NCI-H2196 (cell line): ENCODE measurements around the gene HPCAL1.

Experiments
- DNase-seq: peaks from one replicate; lab custom pipeline; 2025; ENCODE audit not compliant: unreplicated experiment; lab: John Stamatoyannopoulos, UW

HPCAL1 gene

GRCh38 chr2:10368491-10369231 lies 66.0 kb downstream of the HPCAL1 start:
- DNase-seq = no peak

- no peak for DNase-seq
Measured at GRCh38 chr2:10369269-10370255, 66.9 kb downstream of the HPCAL1 start.

DNA sequence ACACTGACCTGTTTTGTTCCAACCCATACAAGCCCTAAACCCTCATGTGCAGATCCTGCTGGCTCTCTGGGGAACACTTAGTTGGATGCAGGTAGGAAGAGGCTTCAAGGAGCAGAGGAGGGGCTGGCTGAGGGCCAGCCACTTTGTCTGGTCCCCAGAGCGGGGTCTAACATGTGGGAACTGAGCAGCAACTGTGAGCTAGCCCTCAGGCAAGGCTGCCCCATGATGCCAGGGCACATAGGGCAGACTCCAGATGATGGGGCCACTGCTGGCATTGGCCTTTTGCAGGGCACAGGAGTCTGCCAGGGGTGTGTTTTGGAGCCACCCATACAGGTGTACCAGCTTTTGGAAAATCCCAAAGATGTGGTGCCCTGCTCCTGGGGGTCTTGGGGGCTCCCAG lies 67.7 kb downstream of the HPCAL1 start:
- DNase-seq = no peak

GRCh38 chr2:10370895-10371294 lies 68.2 kb downstream of the HPCAL1 start:
- DNase-seq = no peak

DNA sequence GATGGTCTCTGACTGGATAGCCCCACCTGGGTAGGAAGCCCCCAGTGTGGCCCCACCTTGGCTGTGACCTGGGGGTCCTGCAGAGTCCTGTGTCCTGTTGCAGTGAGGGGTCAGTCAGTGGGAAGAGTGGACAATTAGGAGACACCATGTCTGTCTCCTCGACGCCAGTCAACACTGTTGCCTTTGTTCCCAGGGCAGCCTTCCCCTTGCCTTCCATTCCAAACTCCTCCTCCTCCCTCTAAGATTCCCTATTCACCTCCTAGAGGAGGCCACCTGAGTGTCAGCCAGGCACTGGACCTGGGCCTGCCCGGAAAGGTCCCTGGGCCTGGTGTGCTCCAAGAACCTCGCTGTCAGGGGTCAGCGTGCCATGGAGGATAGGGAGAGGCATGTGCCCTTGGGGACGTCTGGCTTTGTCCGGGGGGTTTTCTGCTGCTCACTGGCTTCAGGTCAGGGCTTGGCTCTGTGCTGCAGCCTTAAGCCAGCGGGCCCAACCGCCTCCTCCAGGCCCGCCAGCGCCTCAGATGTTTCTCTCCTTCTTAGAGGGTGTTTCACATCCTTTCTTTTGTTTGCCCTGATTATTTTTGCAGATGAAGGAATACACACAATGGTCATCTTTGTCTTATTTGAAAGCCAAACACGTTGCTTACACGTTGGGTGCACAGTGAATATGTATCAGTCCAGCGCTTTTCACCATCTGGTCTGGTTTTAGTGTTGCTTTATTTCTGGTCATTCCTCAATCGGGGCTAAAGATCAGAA lies 68.9 kb downstream of the HPCAL1 start:
- no peak for DNase-seq

DNA sequence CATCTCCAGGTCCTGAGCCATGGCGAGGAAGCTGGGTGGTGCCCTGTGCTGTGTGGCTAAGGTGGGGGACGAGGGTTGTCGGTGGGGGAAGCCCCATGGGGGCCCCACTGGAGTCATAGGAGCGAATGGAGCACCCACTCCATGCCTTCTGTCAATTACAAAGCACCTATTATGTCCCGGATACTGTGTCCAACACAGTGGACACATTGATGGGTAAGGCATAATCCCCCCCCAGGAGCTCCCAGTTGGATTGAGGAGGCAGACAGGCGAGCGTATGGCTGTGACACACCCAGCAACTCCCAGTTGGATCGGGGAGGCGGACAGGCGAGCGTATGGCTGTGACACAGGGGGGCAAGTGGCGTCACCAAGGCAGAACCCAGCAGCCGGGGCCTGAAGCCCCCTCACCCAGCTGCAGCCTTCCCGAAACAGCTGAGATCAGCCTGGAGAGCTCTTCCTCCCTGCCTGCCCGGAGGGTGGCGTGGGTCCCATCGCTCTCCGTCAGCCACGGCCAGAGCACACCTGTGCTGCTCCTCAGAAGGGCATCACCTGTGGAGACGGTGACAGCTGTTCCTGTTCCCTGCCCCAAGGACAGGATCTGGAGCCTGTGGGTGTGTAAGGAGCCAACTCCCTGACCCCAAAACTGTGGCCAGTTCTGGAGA lies 69.6 kb downstream of the HPCAL1 start:
- no peak for DNase-seq

DNA sequence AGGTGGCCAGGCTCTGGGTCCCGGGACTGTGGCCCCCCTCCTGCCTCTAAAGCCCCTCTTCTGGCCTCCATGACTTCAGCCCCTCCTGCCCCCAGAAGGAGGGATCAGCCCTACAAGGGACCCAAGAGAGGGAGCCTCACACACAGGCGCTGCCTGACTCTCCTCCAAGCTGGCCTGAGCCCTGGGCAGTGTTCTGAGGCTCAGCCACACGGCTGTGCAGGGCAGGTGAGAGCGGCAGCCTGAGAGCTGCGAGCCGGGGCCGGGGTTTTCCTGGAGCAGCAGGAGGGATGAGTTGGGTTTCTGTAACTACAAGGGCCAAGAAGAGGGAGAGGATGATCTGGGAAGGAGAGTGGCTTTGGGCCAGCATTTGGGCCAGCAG lies 70.1 kb downstream of the HPCAL1 start:
- no peak for DNase-seq

GRCh38 chr2:10373931-10374330 lies 71.2 kb downstream of the HPCAL1 start:
- no peak for DNase-seq

- DNase-seq = no peak
Measured at GRCh38 chr2:10374362-10374943, 71.7 kb downstream of the HPCAL1 start.

DNA sequence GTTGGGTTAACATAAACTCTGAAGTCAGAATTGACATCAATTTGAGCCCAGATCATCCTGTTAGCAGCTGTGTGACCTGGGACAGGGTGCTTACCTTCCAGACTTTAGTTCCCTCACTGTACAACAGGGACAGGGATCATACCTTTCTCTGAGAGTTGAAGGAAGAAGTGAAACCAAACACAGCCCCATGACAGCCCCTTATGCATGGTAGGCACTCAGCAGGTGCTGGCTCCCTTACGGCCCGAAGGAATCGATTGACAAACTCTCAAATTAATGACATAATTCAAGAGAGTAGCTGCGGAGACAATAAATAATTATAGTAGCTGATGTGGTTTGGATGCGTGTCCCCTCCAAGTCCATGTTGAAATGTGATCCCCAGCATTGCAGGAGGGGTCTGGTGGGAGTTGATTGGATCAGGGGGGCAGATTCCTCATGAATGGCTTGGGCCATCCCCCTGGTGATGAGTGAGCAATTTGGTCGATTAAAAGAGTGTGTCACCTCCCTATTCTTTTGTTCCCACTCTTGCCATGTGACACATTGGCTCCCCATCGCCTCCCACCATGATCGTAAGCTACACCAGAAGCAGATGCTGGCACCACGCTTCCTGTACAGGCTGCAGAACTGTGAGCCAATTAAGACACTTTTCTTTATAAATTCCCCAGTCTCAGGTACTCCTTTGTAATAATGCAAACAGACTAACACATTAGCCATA lies 73.0 kb downstream of the HPCAL1 start:
- DNase-seq = no peak

DNA sequence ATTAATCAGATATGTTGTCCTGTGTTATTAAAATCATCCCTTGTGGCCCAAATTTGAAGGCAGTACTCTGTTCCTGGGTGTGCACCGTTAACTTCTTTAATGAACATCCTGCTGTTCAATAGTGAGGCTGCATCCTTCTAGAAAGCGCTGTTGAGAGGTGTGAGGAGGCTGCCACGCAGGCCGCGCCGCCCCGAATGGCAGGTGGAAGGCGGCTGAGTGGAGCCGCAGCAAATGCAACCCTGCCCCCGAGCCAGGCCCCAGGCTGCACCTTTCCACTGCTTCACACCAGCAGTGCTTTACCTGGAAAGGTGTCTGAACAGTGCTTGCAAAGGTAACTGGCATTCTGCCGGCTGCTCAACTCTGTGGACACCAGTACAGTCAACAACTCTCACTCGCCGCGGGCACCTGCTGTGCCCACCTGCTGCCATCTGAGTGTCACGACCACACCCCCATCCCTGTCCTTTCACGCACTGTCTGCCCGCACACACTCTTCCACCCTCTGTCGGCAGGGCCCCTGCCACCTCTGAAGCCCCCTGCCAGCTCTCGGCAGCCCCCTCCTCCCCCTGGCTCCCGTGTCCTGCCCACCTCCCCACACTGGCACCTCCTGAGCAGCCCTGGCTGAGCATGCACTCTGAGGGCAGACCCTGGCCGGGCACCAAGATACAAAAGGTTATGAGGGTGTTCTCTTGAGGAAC lies 74.5 kb downstream of the HPCAL1 start:
- DNase-seq = no peak

DNA sequence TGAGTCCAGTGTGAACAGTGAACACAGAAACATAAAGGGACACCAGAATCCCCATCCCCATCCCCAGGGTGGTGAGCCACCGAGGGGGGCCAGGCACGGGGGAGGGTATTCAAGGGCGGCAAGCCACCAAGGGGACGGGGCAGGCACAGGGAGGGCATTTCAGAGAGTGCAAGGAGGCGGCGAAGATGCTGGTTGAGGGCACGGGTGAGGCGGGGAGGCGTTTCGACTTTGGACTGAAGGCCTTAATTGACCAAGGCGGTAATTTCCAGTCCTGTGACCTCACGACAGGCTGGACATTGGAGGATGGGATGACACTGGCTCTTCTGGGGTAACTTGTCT lies 75.0 kb downstream of the HPCAL1 start:
- DNase-seq = no peak

DNA sequence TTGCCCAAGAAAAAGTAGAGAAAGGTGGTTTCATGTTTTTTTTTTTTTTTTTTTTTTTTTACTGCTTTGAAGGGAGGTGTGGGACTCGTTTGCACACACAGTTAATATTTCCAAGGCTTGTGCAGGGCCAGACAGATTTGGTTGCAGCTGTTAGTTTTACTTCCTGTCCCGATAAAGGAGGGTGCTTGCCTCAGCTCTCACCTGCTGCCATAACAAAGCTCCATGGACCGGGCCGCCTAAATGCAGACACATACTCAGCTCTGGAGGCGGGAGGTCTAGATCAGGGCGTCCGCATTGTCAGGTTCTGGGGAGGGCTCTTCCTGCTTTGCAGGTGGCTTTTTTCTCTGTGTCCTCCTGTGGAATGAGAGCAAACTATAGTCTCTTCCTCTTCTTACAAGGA lies 75.5 kb downstream of the HPCAL1 start:
- no peak for DNase-seq

- DNase-seq = no peak
Measured at GRCh38 chr2:10380048-10380926, 77.6 kb downstream of the HPCAL1 start.

DNA sequence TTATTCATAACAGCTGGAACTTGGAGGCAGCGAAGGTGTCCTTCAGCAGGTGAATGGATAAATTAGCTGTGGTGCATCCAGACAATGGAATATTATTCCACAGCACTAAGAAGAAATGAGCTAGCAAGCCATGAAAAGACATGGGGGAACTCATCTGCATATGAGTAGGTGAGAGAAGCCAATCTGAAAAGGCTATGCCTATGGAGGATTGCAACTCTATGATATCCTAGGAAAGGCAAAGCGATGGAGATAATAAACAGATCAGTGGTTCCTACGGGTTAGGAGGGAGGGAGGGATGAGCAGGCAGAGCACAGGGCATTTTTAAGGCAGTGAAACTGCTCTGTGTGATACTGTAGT lies 79.3 kb downstream of the HPCAL1 start:
- no peak for DNase-seq

- no peak for DNase-seq
Measured at GRCh38 chr2:10382354-10383061, 79.8 kb downstream of the HPCAL1 start.

GRCh38 chr2:10383960-10384734 lies 81.4 kb downstream of the HPCAL1 start:
- no peak for DNase-seq
